Left ventricle myocardium inferior (tissue), 1 donor: ENCODE measurements around the gene MOV10. TPM values are rescaled to one million over a fixed set of nuclear protein-coding genes. Genes with fewer than 3 reads are reported as not detected.
"Not testable (repeated sequence)": the region's sequence is repeated elsewhere in the genome, so short reads cannot be mapped to it uniquely, and the experiment has no call there.

Experiments
- DNase-seq: peaks from one replicate; pipeline ENCODE4 v3.0.0-alpha.2; 2020
- H3K27ac ChIP-seq: fragments of 200-600 bp; replicated peaks from 2 replicates; pipeline ENCODE4 v1.8.0; 2021
- H3K27me3 ChIP-seq: fragments of 200-600 bp; 2 replicates; pipeline ENCODE4 v1.8.0; 2021; ENCODE audit warnings: low read depth
- H3K36me3 ChIP-seq: fragments of 200-600 bp; 2 replicates; pipeline ENCODE4 v1.8.0; 2021
- H3K4me1 ChIP-seq: fragments of 200-600 bp; 2 replicates; pipeline ENCODE4 v1.8.0; 2021
- H3K4me3 ChIP-seq: fragments of 200-600 bp; 2 replicates; pipeline ENCODE4 v1.8.0; 2021; ENCODE audit warnings: mild to moderate bottlenecking, moderate library complexity
- H3K9me3 ChIP-seq: fragments of 200-600 bp; replicated peaks from 2 replicates; pipeline ENCODE4 v1.8.0; 2021
- CTCF ChIP-seq: fragments of 200-600 bp; IDR thresholded peaks from 2 replicates; pipeline ENCODE4 v1.8.0; 2021; ENCODE audit warnings: antibody characterized with exemption, mild to moderate bottlenecking, borderline replicate concordance
- intact Hi-C: fragments of 100-400 bp; cut with micrococcal nuclease; formaldehyde crosslinking; loops from one replicate; pipeline ENCODE4 v1.11.0; 2022
- total RNA-seq: library from RNA; stranded (reverse); fragmentation: NEBNext Ultra II Directional; extraction: Animal tissue kit (Norgen Biotek cat#: 25700); gene quantifications from one replicate; pipeline ENCODE4 v1.2.1, GENCODE V29; 2021
- donor health status: DM: no; HTN: yes; CAD: no; lungs with severe emphysema.

The MOV10 gene
- total RNA-seq, 1 donor from 2014 or later, result 12.7 TPM

DNA sequence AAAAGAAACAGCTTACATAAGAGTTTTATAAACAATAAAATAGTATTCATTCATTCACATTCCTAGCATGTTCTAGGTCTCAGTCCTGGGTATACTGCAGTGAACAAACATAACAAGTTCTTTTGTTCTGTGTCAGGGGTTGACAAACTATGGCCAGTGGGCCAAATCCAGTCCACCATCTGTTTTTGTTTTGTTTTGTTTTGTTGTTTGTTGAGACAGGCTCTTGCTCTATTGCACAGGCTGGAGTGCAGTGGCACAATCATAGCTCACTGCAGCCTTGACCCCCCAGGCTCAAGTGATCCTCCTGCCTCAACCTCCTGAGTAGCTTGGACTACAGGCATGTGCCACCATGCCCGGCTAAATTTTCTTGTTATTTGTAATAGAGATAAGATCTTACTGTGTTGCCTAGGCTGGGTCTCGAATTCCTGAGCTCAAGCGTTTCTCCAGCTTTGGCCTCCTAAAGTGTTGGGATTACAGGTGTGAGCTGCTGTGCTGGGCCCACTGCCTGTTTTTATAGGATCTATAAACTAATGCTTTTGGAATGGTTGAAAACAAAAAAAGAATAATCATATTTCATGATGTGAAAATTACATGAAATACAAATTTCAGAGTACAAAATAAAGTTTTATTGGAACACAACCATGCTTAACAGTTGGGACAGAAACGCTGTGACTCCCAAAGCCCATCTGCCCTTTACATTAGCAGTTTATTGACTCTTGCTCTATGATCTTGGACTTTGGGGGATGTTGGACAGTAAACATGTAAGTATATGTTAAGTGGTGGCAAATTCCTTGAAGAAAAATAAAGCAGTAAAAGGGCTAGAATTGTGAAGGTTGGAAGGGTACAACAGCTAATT lies 37.0 kb upstream of the MOV10 start:
- H3K9me3 ChIP-seq, result no peaks in the 10 kb centered on the region
- no peak overlapping the region for H3K4me3 ChIP-seq
- no peak overlapping the region for H3K27ac ChIP-seq
- no peak for DNase-seq
- TF ChIP-seq CTCF, result no peak
- peaks cover 66% of the 10 kb centered on the region for H3K4me1 ChIP-seq
- intact Hi-C loops, result no loop called here
- no peaks in the 10 kb centered on the region for H3K36me3 ChIP-seq
- H3K27me3 ChIP-seq, result no peaks in the 10 kb centered on the region

DNA sequence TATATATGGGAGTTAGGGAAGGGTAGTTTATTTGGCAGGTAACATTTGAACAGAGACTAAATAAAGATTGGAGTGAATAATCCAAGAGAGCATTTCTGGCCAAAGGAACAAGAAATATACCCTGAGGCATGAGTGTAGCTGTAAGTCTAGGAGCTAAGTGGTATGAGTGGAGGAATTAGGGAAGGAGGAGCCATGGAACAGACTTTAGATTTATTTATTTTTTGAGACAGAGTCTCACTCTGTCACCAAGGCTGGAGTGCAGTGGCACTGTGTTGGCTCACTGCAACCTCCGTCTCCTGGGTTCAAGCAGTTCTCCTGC lies 36.4 kb upstream of the MOV10 start:
- Histone ChIP-seq H3K27ac (no peak overlapping the region), H3K4me3 (no peak overlapping the region), H3K27me3 (no peaks in the 10 kb centered on the region), H3K36me3 (no peaks in the 10 kb centered on the region), H3K4me1 (peaks cover 64% of the 10 kb centered on the region), H3K9me3 (no peaks in the 10 kb centered on the region)
- no peak for DNase-seq
- intact Hi-C loops, result no loop called here
- TF ChIP-seq CTCF, result no peak

DNA sequence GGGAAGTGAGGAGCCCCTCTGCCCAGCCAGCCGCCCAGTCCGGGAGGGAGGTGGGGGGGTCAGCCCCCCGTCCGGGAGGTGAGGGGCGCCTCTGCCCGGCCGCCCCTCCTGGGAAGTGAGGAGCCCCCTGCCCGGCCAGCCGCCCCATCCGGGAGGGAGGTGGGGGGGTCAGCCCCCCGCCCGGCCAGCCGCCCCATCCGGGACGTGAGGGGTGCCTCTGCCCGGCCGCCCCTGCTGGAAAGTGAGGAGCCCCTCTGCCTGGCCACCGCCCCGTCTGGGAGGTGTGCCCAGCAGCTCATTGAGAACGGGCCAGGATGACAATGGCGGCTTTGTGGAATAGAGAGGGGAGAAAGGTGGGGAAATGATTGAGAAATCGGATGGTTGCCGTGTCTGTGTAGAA lies 34.0 kb upstream of the MOV10 start:
- H3K9me3 ChIP-seq, H3K36me3 ChIP-seq, DNase-seq, intact Hi-C loops, H3K4me3 ChIP-seq, H3K27ac ChIP-seq, H3K27me3 ChIP-seq: not testable (repeated sequence)
- peaks cover 48% of the 10 kb centered on the region for H3K4me1 ChIP-seq

- Histone ChIP-seq H3K27ac (no peak overlapping the region), H3K9me3 (no peaks in the 10 kb centered on the region), H3K36me3 (peaks cover 18% of the 10 kb centered on the region), H3K4me1 (peaks cover 29% of the 10 kb centered on the region), H3K4me3 (no peak overlapping the region), H3K27me3 (no peaks in the 10 kb centered on the region)
- no peak for DNase-seq
- no peak for TF ChIP-seq CTCF
- intact Hi-C loops, result no loop called here
Measured at GRCh38 chr1:112643080-112643479, 31.4 kb upstream of the MOV10 start.

- no peak for TF ChIP-seq CTCF
- no peaks in the 10 kb centered on the region for H3K27me3 ChIP-seq
- H3K4me3 ChIP-seq, result no peak overlapping the region
- intact Hi-C loops, result no loop called here
- H3K27ac ChIP-seq, result no peak overlapping the region
- peaks cover 50% of the 10 kb centered on the region for H3K36me3 ChIP-seq
- H3K4me1 ChIP-seq, result peaks cover 11% of the 10 kb centered on the region
- no peak for DNase-seq
- H3K9me3 ChIP-seq, result no peaks in the 10 kb centered on the region
Measured at GRCh38 chr1:112646225-112646624, 28.2 kb upstream of the MOV10 start.

GRCh38 chr1:112651205-112651604 lies 23.3 kb upstream of the MOV10 start:
- TF ChIP-seq CTCF, result no peak
- intact Hi-C loops, result no loop called here
- peaks cover under 1% of the 10 kb centered on the region for H3K4me1 ChIP-seq
- H3K36me3 ChIP-seq, result peaks cover 81% of the 10 kb centered on the region
- DNase-seq, result no peak
- no peaks in the 10 kb centered on the region for H3K27me3 ChIP-seq
- H3K27ac ChIP-seq, result no peak overlapping the region
- no peaks in the 10 kb centered on the region for H3K9me3 ChIP-seq
- H3K4me3 ChIP-seq, result no peak overlapping the region
